HepG2 (cell line): Measurements from ENCODE around the gene RRBP1. TPM values are rescaled to one million over a fixed set of nuclear protein-coding genes. Genes with fewer than 3 reads are reported as not detected.
A peak's percentile ranks its signal among the peaks of the same experiment; 100 is the strongest.

Source experiments
- ATF7 ChIP-seq, 2 experiments: fragments of 450-650 bp in 1 of 2; sonication (generic) in 1 of 2; formaldehyde crosslinking in 1 of 2; IDR thresholded peaks; 2 replicates each; pipeline versions ENCODE4 v1.4.0 to v1.6.1; 2016 to 2020; ENCODE audit warnings: antibody characterized with exemption in 1 of 2, mild to moderate bottlenecking in 1 of 2, missing genetic modification reagents in 1 of 2
- ELF3 ChIP-seq: IDR thresholded peaks from 2 replicates; pipeline ENCODE4 v1.6.1; 2016; ENCODE audit warnings: missing genetic modification reagents, missing compliant biosample characterization
- ZBTB3 ChIP-seq: sonication (generic); formaldehyde crosslinking; IDR thresholded peaks from 2 replicates; pipeline ENCODE4 v1.4.0; 2020; ENCODE audit warnings: low read depth, mild to moderate bottlenecking, moderate library complexity, missing genetic modification reagents, borderline replicate concordance
- ZMYM4 ChIP-seq: sonication (generic); formaldehyde crosslinking; IDR thresholded peaks from 2 replicates; pipeline ENCODE4 v1.8.1; 2023; ENCODE audit warnings: mild to moderate bottlenecking, missing genetic modification reagents
- ZNF562 ChIP-seq: sonication (generic); formaldehyde crosslinking; IDR thresholded peaks from 2 replicates; pipeline ENCODE4 v1.8.0; 2022; ENCODE audit warnings: missing genetic modification reagents, borderline replicate concordance
- ZNF687 ChIP-seq: sonication (generic); formaldehyde crosslinking; IDR thresholded peaks from 2 replicates; pipeline ENCODE4 v1.5.1; 2020; ENCODE audit warnings: mild to moderate bottlenecking, missing genetic modification reagents, moderate library complexity
- ZNF713 ChIP-seq: sonication (generic); formaldehyde crosslinking; IDR thresholded peaks from 2 replicates; pipeline ENCODE4 v1.4.0; 2020; ENCODE audit warnings: mild to moderate bottlenecking, missing genetic modification reagents
- ZNF746 ChIP-seq: sonication (generic); formaldehyde crosslinking; IDR thresholded peaks from 2 replicates; pipeline ENCODE4 v1.8.0; 2022; ENCODE audit warnings: mild to moderate bottlenecking, missing genetic modification reagents
- ZNF780A ChIP-seq: sonication (generic); formaldehyde crosslinking; IDR thresholded peaks from 2 replicates; pipeline ENCODE4 v1.8.0; 2022; ENCODE audit warnings: mild to moderate bottlenecking, missing genetic modification reagents, moderate library complexity
- ZNF879 ChIP-seq: sonication (generic); formaldehyde crosslinking; IDR thresholded peaks from 2 replicates; pipeline ENCODE4 v1.8.1; 2023; ENCODE audit warnings: missing genetic modification reagents
- polyA plus RNA-seq, 8 experiments: library from polyadenylated mRNA; depleted of rRNA in 3 of 8; stranded (reverse) in 7 of 8; unstranded in 1 of 8; fragments of >200 nt; fragmentation: Illumina TruSeq in 4 of 8; extraction: Trizol in 4 of 8; gene quantifications; 2 replicates each; pipeline versions ENCODE4 v1.2.1 to v1.2.3, GENCODE V29; 2011 to 2016; ENCODE audit warnings: low read depth in 4 of 8, missing spikeins in 1 of 8, mixed read lengths in 1 of 8; ENCODE audit not compliant: insufficient read depth in 1 of 8
- total RNA-seq, 5 experiments: library from RNA; depleted of rRNA; stranded (reverse); fragments of >200 nt; fragmentation: Illumina TruSeq; extraction: Trizol; gene quantifications; 2 replicates each; pipeline ENCODE4 v1.2.3, GENCODE V29; 2016; ENCODE audit warnings: low read depth in 1 of 5
- TF ChIP-seq, protein P1 (sequence below), 2 experiments: sonication (generic) in 1 of 2; formaldehyde crosslinking in 1 of 2; IDR thresholded peaks; 2 replicates each; pipeline versions ENCODE4 v1.4.0 to v1.6.1; 2016 to 2020; ENCODE audit warnings: borderline replicate concordance in 1 of 2, low read depth in 1 of 2, mild to moderate bottlenecking in 1 of 2, missing genetic modification reagents in 1 of 2
- TF ChIP-seq, protein P2 (sequence below): sonication (generic); formaldehyde crosslinking; IDR thresholded peaks from 2 replicates; pipeline ENCODE4 v1.5.0; 2020; ENCODE audit warnings: mild to moderate bottlenecking, missing genetic modification reagents
- TF ChIP-seq, protein P3 (sequence below): sonication (generic); formaldehyde crosslinking; IDR thresholded peaks from 2 replicates; pipeline ENCODE4 v1.8.1; 2023; ENCODE audit warnings: mild to moderate bottlenecking, moderate library complexity, missing genetic modification reagents

Gene RRBP1
- total and polyA plus RNA-seq, 2 of the 13 experiments (the other 11 are each of a cell fraction or from before 2014, with no cell fraction given), result 150 to 222 TPM

DNA sequence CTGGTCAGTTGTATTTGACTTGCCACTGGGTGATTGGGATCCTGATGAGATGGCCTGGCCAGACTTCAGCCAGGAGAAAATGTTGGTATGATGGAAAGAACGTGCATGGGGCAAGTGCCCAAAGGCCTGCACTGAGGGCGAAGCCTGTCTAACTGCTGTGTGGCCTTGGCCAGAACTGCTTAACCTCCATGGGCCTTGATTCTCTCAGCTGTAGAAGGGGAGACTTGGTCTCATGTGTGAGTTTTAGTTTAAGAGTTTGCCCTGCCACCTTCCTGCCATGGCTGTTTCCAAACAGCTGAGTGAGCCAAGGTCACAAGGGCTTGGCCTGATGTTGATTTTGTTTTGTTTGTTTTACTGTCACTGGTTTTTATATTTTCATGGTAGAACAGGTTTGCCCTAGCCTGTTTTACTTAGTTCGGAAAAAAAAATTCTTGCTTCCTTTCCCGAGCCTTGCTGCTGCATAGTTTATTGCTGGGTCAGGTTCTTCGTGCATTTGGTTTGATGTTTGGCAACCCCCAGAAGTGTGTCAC is 76.8 kb downstream of the RRBP1 start (continued):
- TF ChIP-seq, protein P1, sequence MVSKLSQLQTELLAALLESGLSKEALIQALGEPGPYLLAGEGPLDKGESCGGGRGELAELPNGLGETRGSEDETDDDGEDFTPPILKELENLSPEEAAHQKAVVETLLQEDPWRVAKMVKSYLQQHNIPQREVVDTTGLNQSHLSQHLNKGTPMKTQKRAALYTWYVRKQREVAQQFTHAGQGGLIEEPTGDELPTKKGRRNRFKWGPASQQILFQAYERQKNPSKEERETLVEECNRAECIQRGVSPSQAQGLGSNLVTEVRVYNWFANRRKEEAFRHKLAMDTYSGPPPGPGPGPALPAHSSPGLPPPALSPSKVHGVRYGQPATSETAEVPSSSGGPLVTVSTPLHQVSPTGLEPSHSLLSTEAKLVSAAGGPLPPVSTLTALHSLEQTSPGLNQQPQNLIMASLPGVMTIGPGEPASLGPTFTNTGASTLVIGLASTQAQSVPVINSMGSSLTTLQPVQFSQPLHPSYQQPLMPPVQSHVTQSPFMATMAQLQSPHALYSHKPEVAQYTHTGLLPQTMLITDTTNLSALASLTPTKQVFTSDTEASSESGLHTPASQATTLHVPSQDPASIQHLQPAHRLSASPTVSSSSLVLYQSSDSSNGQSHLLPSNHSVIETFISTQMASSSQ (IDR thresholded peaks at IDR 0.05; ENCODE audit: low read depth), result no peak
- TF ChIP-seq, protein P1 (CRISPR knock-in tag; IDR thresholded peaks at IDR 0.05; ENCODE audit: borderline replicate concordance), result peak; percentile 54; the same call in 1 of the 2 replicates
- no peak for TF ChIP-seq ZNF562 (CRISPR knock-in tag)
- no peak for TF ChIP-seq ZNF879 (CRISPR knock-in tag)
- peak; percentile 33; the same call in 1 of the 2 replicates for TF ChIP-seq ZNF687 (CRISPR knock-in tag)
- TF ChIP-seq ZNF746, result no peak; the same call in 1 of the 2 replicates
- no peak for TF ChIP-seq ZNF780A (CRISPR knock-in tag)
- peak; percentile 83 for TF ChIP-seq ELF3
- TF ChIP-seq ZMYM4 (CRISPR knock-in tag), result peak; percentile 82
- TF ChIP-seq, protein P2, sequence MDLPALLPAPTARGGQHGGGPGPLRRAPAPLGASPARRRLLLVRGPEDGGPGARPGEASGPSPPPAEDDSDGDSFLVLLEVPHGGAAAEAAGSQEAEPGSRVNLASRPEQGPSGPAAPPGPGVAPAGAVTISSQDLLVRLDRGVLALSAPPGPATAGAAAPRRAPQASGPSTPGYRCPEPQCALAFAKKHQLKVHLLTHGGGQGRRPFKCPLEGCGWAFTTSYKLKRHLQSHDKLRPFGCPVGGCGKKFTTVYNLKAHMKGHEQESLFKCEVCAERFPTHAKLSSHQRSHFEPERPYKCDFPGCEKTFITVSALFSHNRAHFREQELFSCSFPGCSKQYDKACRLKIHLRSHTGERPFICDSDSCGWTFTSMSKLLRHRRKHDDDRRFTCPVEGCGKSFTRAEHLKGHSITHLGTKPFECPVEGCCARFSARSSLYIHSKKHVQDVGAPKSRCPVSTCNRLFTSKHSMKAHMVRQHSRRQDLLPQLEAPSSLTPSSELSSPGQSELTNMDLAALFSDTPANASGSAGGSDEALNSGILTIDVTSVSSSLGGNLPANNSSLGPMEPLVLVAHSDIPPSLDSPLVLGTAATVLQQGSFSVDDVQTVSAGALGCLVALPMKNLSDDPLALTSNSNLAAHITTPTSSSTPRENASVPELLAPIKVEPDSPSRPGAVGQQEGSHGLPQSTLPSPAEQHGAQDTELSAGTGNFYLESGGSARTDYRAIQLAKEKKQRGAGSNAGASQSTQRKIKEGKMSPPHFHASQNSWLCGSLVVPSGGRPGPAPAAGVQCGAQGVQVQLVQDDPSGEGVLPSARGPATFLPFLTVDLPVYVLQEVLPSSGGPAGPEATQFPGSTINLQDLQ, result no peak
- 0 out of 2 replicates have a peak, but pooled peaks have one; percentile 58 for TF ChIP-seq ZNF713 (CRISPR knock-in tag)
- TF ChIP-seq ATF7 (IDR thresholded peaks at IDR 0.05), result no peak
- no peak for TF ChIP-seq ATF7 (CRISPR knock-in tag; IDR thresholded peaks at IDR 0.05)
- TF ChIP-seq, protein P3, sequence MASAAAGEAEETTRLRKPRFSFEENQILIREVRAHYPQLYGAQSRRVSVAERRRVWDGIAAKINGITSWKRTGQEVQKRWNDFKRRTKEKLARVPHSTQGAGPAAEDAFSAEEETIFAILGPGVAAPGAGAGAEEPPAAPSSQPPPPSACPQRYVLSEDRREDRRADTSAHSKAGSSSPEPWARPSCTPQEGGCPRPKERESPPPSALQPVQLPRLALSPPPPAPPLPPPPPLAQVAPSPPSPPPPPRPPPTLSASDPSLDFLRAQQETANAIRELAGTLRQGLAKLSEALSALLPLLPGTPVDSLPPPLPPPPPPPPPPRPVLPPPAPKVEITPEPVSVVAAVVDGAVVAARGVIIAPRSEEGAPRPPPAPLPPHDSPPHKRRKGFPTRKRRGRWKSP (CRISPR knock-in tag), result peak; percentile 82
- 0 out of 2 replicates have a peak, but pooled peaks have one; percentile 26 for TF ChIP-seq ZBTB3 (CRISPR knock-in tag)
